SK-N-MC (cell line): ENCODE results near the gene SLC22A17.

ENCODE experiments used
- DNase-seq: peaks from one replicate; pipeline ENCODE4 v3.0.0-alpha.2; 2011; ENCODE audit warnings: low read depth, low spot score
- H3K27ac ChIP-seq: fragments of 200-600 bp; sonication (generic); 2 replicates; pipeline ENCODE4 v1.5.1; 2016; ENCODE audit warnings: mixed run types
- H3K36me3 ChIP-seq: fragments of 200-600 bp; sonication (generic); 2 replicates; pipeline ENCODE4 v1.6.1; 2017; ENCODE audit warnings: antibody characterized with exemption, low read length, mixed read lengths; ENCODE audit not compliant: insufficient read depth
- H3K4me3 ChIP-seq: fragments of 200-600 bp; sonication (generic); 2 replicates; pipeline ENCODE4 v1.5.1; 2016
- H3K9ac ChIP-seq: fragments of 200-600 bp; sonication (generic); 2 replicates; pipeline ENCODE4 v1.8.0; 2017; ENCODE audit warnings: mixed run types, mixed read lengths; ENCODE audit not compliant: insufficient read length
- H3K9me3 ChIP-seq: fragments of 200-600 bp; sonication (generic); 2 replicates; pipeline ENCODE4 v1.6.1; 2017; ENCODE audit warnings: low read depth, mild to moderate bottlenecking, antibody characterized with exemption, low read length, moderate library complexity, mixed read lengths
- EZH2 ChIP-seq: fragments of 200-600 bp; sonication (generic); IDR thresholded peaks from one replicate; pipeline ENCODE4 v1.6.1; 2017; ENCODE audit warnings: antibody characterized with exemption
- FOXP2 ChIP-seq: optimal IDR thresholded peaks from 2 replicates; pipeline ENCODE3; 2011; ENCODE audit warnings: mild to moderate bottlenecking, moderate library complexity; ENCODE audit not compliant: insufficient read depth; ENCODE audit errors: extremely low read length, control extremely low read depth
- POLR2AphosphoS5 ChIP-seq: IDR thresholded peaks from 2 replicates; pipeline ENCODE4 v1.6.1; 2012; ENCODE audit warnings: mild to moderate bottlenecking, low read depth, low read length, borderline replicate concordance

Gene SLC22A17

DNA sequence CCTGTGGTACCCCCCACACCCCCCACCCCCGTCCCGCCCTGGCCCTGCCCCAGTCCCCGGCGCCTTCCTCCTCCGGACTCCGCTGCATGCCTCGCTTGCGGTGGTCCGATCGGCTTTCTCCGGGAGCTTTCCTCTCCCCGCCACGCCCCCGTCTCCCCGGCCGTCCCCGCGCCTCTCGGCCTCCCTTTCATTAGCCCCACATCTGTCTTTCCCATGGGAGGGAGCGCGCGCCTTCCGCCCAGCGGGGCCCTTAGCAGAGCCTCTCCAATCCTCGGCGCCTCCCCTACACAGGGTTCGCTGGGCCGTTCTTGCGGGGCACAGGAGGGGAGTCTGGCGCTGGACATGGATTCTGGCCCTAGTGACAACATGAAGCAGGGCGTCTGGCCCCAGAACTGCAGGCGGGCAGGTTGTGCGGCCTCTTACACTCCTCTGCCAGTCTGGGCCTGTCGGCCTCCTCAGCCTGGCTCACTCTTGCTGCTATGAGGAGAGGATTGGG, 13.8 kb upstream of the SLC22A17 start:
- Histone ChIP-seq H3K9ac (peak overlapping the region; percentile 97), H3K9me3 (no peaks in the 10 kb centered on the region), H3K27ac (peak overlapping the region; percentile 91), H3K36me3 (peaks cover 17% of the 10 kb centered on the region), H3K4me3 (peak overlapping the region; percentile 89)
- TF ChIP-seq POLR2AphosphoS5 (no peak), FOXP2 (no peak), EZH2 (no peak)
- peak; percentile 26 for DNase-seq

DNA sequence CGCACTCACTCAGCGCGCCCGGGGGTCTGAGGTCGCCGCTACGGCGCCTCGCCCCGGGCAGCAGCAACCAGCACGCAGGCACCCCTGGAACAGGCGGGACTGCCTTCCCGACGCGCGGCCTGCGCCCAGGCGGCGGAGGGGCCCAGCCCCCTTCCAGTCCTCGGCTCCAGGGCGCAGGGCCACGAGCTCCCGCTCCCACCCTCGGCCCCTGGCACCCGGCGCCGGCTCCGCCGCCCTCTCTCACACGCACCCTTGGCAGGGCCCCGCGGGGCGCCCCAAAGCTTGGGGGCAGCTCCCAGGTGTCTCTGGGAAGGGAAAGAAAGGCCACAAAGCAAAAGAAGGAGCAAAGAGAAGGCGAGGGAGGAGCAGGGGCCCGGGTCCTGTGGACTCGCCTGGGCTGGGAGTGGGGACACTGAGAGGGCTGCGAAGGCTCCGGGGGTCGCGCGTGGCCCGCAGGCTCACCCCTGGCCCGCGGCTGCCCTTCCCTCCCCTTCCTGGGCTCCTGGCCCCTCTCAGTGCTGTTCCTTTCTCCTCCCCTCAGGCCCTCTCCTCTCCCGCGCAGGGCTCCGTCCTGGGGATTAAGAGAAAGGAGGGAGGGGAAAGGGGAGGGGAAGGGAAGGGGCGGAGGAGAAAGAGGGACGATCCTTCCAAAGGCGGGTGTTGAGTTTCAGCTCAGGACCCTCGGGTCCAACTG, 13.2 kb upstream of the SLC22A17 start:
- H3K27ac ChIP-seq: peak overlapping the region; percentile 91
- peak overlapping the region; percentile 97 for H3K9ac ChIP-seq
- DNase-seq: peak; percentile 26
- no peaks in the 10 kb centered on the region for H3K9me3 ChIP-seq
- H3K4me3 ChIP-seq: peak overlapping the region; percentile 89
- TF ChIP-seq POLR2AphosphoS5: peak; percentile 99
- no peak for TF ChIP-seq EZH2
- H3K36me3 ChIP-seq: peaks cover 23% of the 10 kb centered on the region

DNA sequence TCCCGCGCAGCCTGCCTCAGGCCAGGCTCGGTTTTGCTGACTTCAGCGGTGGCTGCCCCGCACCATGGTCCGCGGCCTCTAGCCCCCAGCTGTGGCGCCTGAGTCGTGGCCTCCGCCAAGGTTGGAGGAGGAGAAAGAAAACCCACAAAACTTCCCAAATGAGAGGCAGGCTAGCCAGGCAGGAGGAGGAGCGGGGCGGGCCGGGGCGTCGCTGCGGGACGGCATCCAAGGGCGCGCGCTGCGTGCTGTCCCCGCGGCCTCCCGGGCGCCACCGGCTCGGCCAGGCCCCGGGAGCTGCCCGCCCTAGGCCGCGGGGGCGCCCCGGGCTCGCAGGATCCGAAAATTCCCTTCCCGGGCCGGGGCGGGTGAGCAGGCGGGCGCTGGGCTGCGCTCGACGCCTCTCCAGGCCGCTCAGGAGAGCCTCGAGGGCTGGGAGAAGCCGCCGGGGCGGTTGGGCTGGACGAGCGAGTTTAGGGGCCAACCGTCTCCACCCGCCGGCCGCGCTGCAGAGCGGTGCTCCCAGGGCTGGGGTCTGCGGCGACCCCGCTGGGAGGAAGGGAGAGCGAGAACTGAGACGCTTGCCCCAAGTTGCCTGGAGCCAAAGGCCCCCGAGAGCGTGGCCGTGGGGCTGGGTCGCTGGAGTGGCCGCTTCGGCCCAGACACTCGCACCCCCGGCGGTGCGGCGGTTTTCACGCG, 12.5 kb upstream of the SLC22A17 start, which contains the start of gene EFS:
Gene EFS, minus strand, starts transcription at position 137 of the 696 bp plus-strand sequence. CDS start 147 bp downstream, outside the sequence.
- Histone ChIP-seq H3K9ac (peak within 1 kb of the TSS; percentile 97), H3K27ac (peak within 1 kb of the TSS; percentile 91), H3K4me3 (peak within 1 kb of the TSS; percentile 89), H3K9me3 (no peaks in the 10 kb centered on the region), H3K36me3 (peaks cover 29% of the 10 kb centered on the region)
- no peak for TF ChIP-seq EZH2
- peak; percentile 19; the same call in 1 of the 2 replicates for TF ChIP-seq POLR2AphosphoS5
- no peak for TF ChIP-seq FOXP2
- DNase-seq: no peak

DNA sequence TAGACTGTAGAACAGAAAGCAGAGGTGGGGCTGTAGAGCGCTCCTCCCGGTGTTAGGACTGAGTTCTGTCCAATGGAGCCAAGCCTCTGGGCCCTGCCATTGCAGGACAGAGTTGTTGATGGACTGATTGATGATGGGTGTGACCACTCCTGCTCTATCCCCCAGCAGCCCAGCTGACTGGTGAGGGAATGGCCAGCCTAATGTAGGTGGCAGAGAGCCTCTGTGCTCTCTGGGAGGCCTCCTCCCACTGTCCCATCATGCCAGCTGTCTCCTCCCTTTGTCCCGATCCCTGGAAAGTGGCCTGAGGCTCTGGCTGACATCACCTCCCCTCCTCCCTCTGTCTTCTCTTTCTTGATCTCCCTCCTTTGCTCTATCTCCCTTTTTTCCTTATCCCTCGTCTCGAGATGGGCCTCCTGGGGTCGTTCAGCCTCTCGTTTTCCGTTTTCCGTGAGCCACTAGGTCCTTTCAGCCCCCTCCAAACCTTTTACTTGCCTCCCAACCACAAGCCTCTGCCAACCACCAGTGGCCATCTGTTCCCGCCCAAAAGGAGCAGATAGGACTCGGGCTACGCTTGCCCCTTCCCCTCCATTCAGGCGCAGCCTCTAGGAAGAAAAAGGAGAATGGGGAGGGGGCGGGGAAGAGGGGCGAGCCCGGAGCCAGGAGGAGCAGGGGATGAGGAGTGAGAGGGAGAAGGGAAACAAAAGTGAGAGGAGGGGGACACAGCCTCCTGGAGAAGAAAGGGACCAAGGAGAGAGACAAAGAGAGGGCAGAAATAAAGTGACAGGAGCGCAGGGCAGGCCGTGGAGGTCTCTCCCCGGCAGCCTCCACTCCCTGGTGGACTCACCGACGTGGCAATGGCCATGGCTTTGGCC, 11.7 kb upstream of the SLC22A17 start:
- H3K4me3 ChIP-seq: peak overlapping the region; percentile 89
- H3K27ac ChIP-seq: peak overlapping the region; percentile 91
- no peak for DNase-seq
- H3K9me3 ChIP-seq: no peaks in the 10 kb centered on the region
- peaks cover 36% of the 10 kb centered on the region for H3K36me3 ChIP-seq
- peak overlapping the region; percentile 97 for H3K9ac ChIP-seq
- peak; percentile 11; the same call in 1 of the 2 replicates for TF ChIP-seq POLR2AphosphoS5
- no peak for TF ChIP-seq FOXP2

DNA sequence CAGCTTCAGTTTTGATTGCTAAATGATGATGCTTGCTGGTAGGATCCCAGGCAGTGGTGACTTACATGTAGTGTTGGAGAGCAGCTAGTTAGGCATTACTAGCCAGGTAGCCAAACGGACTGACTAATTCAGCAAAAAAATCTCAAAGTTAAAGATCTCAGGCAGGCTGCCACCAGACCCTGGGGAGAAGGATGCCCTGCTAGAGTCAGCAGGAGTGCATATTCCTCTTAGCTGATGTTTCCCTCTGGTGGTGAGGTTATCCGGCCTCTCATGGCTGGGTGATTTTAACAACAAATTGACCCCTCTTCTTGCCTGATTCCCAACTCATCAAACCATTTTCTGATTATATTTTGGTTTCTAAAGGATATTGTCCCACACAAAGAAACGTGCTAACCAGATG, 9.5 kb upstream of the SLC22A17 start:
- Histone ChIP-seq H3K9me3 (no peaks in the 10 kb centered on the region), H3K27ac (peak overlapping the region; percentile 46; the same call in 1 of the 2 replicates), H3K36me3 (peaks cover 49% of the 10 kb centered on the region), H3K4me3 (no peak overlapping the region), H3K9ac (no peak overlapping the region)
- TF ChIP-seq FOXP2 (no peak), EZH2 (no peak), POLR2AphosphoS5 (no peak)
- no peak for DNase-seq

DNA sequence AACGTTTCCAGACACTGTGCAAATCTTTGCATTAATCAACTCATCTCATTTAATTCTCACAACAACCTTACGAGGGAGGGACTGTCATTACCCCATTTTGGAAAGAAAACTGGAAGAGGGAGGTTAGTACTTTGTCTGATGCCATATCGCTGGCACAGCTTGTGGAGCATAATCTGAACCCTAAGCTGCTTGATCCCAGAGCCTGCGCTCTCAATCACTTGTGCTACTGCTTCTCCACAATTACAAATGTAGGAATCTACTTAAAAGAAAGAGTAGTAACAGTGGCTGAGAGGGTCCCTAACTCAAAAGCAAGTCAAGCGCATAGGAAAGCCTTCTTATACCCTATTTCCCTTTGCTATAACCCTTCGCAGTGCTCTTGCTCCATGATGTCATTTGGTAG, 9.1 kb upstream of the SLC22A17 start:
- Histone ChIP-seq H3K36me3 (peaks cover 49% of the 10 kb centered on the region), H3K9ac (no peak overlapping the region), H3K9me3 (no peaks in the 10 kb centered on the region), H3K4me3 (no peak overlapping the region), H3K27ac (peak overlapping the region; percentile 46; the same call in 1 of the 2 replicates)
- TF ChIP-seq POLR2AphosphoS5 (no peak), EZH2 (no peak), FOXP2 (no peak)
- DNase-seq: no peak

DNA sequence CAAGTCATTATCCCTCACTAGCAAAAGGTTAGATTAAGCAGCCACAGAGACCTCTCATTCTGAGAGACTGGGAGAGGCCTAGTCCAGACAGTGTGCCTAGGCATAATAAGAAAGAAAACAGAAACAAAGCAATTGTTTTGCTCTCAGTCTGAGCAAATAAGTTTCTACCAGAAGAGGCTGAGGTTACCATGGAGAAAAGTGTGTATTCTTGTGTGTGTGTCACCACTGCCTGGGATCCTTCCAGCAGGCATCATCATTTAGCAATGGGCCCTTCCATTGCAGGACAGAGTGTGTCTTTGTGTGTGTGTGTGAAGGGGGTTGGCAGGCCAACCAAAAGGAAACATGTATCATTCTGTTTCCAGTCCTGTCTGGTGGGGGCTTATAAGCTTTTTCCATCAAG, 8.6 kb upstream of the SLC22A17 start:
- Histone ChIP-seq H3K9me3 (no peaks in the 10 kb centered on the region), H3K27ac (no peak overlapping the region; the same call in 1 of the 2 replicates), H3K9ac (no peak overlapping the region), H3K36me3 (peaks cover 49% of the 10 kb centered on the region), H3K4me3 (no peak overlapping the region)
- TF ChIP-seq POLR2AphosphoS5: no peak
- TF ChIP-seq EZH2: no peak
- TF ChIP-seq FOXP2: no peak
- DNase-seq: no peak
